ENCODE data around the gene BBS2. TPM values are rescaled to one million over a fixed set of nuclear protein-coding genes. Genes with fewer than 3 reads are reported as not detected.

Gene BBS2
- total RNA-seq, 3 donors from 2014 or later: 42.6 to 80.5 (median 56.2) TPM

DNA sequence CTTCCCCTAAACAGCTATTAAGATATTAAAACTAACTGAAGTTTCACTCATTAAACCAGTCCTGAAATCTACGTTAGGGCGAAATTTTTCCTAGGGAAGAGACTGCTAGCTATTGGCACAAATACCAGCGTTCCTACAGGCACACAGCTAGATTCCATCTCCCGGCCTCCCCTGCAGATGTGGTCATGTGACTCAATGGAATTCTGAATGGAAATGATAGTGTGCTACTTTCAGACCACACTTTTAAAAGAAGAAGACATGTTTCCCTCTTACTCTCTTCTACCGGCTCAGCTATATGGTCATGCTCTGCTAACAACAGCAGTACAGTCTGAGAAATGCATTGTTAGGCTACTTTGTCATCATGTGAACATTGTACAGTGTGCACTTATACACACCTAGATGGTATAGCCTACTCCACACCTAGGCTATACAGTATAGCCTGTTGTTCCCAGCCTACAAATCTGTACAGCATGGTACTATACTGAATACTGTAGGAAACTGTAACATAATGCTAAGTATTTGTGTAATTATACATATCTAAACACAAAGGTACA, 37.1 kb downstream of the BBS2 start:
- Histone ChIP-seq H3K36me3 (no peaks in the 10 kb centered on the region), H3K27ac (no peak overlapping the region)
- TF ChIP-seq POLR2AphosphoS5 (IDR thresholded peaks at IDR 0.05): no peak
- TF ChIP-seq, protein P1, sequence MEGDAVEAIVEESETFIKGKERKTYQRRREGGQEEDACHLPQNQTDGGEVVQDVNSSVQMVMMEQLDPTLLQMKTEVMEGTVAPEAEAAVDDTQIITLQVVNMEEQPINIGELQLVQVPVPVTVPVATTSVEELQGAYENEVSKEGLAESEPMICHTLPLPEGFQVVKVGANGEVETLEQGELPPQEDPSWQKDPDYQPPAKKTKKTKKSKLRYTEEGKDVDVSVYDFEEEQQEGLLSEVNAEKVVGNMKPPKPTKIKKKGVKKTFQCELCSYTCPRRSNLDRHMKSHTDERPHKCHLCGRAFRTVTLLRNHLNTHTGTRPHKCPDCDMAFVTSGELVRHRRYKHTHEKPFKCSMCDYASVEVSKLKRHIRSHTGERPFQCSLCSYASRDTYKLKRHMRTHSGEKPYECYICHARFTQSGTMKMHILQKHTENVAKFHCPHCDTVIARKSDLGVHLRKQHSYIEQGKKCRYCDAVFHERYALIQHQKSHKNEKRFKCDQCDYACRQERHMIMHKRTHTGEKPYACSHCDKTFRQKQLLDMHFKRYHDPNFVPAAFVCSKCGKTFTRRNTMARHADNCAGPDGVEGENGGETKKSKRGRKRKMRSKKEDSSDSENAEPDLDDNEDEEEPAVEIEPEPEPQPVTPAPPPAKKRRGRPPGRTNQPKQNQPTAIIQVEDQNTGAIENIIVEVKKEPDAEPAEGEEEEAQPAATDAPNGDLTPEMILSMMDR (IDR thresholded peaks at IDR 0.05): no peak
- TF ChIP-seq POLR2A (IDR thresholded peaks at IDR 0.05): no peak

DNA sequence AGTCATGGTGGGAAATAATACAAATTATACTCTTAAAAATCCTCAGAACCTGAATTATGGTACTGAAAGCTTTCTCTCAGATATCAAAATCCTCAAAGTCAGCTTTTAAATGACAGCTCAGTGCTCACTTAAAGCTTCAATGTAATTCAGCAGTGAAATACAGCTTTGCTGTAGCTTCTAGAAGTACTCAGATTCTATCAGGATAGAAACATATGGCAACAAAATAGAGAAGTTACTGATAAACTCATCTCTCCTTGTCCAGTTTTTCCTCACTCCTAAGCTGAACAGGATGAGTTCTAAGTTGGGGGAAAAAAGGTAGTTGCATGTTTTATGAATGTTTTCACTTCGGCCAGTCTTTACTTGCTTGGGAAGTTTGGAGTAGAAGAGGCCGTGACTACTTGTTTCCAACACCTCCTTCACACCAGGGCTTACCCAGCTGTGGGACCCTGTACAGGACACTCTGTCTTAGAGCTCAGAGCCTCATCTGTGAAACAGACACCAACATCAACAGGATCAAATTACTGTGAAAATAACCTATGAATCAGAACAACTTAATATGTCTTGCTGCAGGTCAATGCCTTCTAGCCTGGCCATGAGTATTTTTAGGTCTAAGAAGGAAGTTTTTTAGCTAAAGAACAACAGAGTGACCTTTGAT, 38.2 kb downstream of the BBS2 start:
- Histone ChIP-seq H3K4me3 (no peak overlapping the region), H3K27me3 (no peaks in the 10 kb centered on the region), H3K36me3 (no peaks in the 10 kb centered on the region), H3K27ac (no peak overlapping the region), H3K9me3 (no peaks in the 10 kb centered on the region), H3K4me1 (no peaks in the 10 kb centered on the region)
- TF ChIP-seq POLR2A (IDR thresholded peaks at IDR 0.05) (no peak), POLR2AphosphoS5 (IDR thresholded peaks at IDR 0.05) (no peak)
- TF ChIP-seq, protein P1 (IDR thresholded peaks at IDR 0.05): no peak
- no peak for DNase-seq (ENCODE audit: low spot score in 2 of 2)
- intact Hi-C loops (cut with DNase I; ENCODE audit: low total_unique reads): no loop called here

More for the DNA sequence above, 37.1 kb downstream of the BBS2 start:
- H3K4me1 ChIP-seq: no peaks in the 10 kb centered on the region
- no peaks in the 10 kb centered on the region for H3K9me3 ChIP-seq
- no peak overlapping the region for H3K4me3 ChIP-seq
- no peak for DNase-seq (ENCODE audit: low spot score in 2 of 2)
- intact Hi-C loops (cut with DNase I; ENCODE audit: low total_unique reads): no loop called here
- H3K27me3 ChIP-seq: no peaks in the 10 kb centered on the region

DNA sequence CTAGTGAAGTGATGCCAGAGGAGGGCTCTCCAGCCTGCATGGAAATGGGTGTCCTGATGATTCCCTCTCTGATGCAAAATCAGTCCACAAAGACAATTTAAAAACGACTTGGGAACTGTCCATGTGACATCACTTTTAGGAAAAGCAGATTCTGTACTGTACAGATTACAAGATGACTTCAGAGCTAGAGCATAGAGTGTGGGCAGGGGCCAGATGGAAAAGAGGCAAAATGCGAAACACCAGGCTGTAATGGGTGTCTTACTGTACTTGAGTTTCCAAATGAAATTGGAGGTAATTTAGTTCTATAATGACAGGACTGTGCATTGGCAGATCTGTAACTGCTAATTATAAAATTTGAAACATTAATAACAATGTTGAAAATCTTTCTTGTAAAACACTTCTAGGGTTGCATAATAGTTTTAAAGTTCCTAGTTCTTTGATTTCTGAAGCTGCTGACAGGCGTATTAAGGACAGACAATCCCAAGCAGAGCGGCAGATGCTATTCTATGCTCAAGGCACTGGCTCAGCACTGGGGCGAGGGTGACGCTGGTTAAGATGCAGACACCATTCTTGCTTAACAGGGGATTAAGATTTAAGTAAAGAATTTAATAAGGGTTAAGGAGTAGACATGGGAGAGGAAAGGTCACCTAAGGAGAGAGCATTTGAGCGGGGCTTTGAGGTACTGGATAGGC, 38.9 kb downstream of the BBS2 start:
- H3K27me3 ChIP-seq: no peaks in the 10 kb centered on the region
- no peak overlapping the region for H3K27ac ChIP-seq
- no peak for DNase-seq (ENCODE audit: low spot score in 2 of 2)
- H3K4me3 ChIP-seq: no peak overlapping the region
- TF ChIP-seq POLR2AphosphoS5 (IDR thresholded peaks at IDR 0.05): no peak
- TF ChIP-seq, protein P1 (IDR thresholded peaks at IDR 0.05): no peak
- H3K4me1 ChIP-seq: no peaks in the 10 kb centered on the region
- no peaks in the 10 kb centered on the region for H3K36me3 ChIP-seq
- intact Hi-C loops (cut with DNase I; ENCODE audit: low total_unique reads): no loop called here
- no peaks in the 10 kb centered on the region for H3K9me3 ChIP-seq

DNA sequence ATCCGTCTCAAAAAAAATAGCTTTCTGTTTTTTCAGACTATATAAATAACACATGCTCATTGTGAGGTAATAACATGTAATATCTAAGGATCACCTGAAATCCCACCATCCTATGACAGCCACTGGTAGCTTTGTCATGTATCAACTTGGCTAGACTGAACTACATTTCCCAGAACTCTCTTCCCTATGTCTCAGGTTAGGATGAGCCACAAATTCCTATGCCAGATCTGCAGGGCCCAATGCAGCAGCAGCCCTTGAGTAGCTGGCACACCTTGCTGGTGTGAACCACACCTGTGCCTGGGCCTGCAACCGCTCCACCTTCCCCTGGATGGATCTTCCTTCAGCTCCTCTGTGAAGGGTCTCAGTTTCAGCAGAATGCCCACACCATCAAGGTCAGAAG, 40.4 kb downstream of the BBS2 start:
- Histone ChIP-seq H3K27me3 (no peaks in the 10 kb centered on the region), H3K9me3 (no peaks in the 10 kb centered on the region), H3K27ac (no peak overlapping the region), H3K4me1 (no peaks in the 10 kb centered on the region), H3K4me3 (no peak overlapping the region), H3K36me3 (no peaks in the 10 kb centered on the region)
- TF ChIP-seq POLR2A (IDR thresholded peaks at IDR 0.05): no peak
- no peak for TF ChIP-seq POLR2AphosphoS5 (IDR thresholded peaks at IDR 0.05)
- TF ChIP-seq, protein P1 (IDR thresholded peaks at IDR 0.05): no peak
- no peak for DNase-seq (ENCODE audit: low spot score in 2 of 2)
- intact Hi-C loops (cut with DNase I; ENCODE audit: low total_unique reads): no loop called here
